OCI-LY1 (cell line): ENCODE measurements around the gene PTPRT.
"Not testable (repeated sequence)": the region's sequence is repeated elsewhere in the genome, so short reads cannot be mapped to it uniquely, and the experiment has no call there.

Experiments used
- H2AFZ ChIP-seq: fragments of 200-600 bp; sonication (generic), shearing (Covaris generic); 2 replicates; pipeline ENCODE4 v1.6.0; 2014; ENCODE audit warnings: antibody characterized with exemption, mild to moderate bottlenecking, low read length
- H3F3A ChIP-seq: fragments of 200-600 bp; sonication (generic), shearing (Covaris generic); 2 replicates; pipeline ENCODE4 v1.6.0; 2014; ENCODE audit warnings: mild to moderate bottlenecking, antibody characterized with exemption, low read length, moderate library complexity; ENCODE audit not compliant: insufficient read depth
- H3K27ac ChIP-seq: fragments of 200-600 bp; sonication (generic); 2 replicates; pipeline ENCODE4 v1.5.1; 2014; ENCODE audit warnings: low read length, mixed run types, mild to moderate bottlenecking, low read depth; ENCODE audit not compliant: poor library complexity, severe bottlenecking
- H3K27me3 ChIP-seq: fragments of 200-600 bp; sonication (generic); 2 replicates; pipeline ENCODE4 v1.6.0; 2014; ENCODE audit warnings: antibody characterized with exemption, mild to moderate bottlenecking, low read length, moderate library complexity; ENCODE audit not compliant: insufficient read depth
- H3K36me3 ChIP-seq: fragments of 200-600 bp; sonication (generic); 2 replicates; pipeline ENCODE4 v1.6.1; 2014; ENCODE audit warnings: mild to moderate bottlenecking, antibody characterized with exemption, low read length, moderate library complexity, mixed read lengths; ENCODE audit not compliant: insufficient read depth
- H3K4me1 ChIP-seq: fragments of 200-600 bp; sonication (generic); 2 replicates; pipeline ENCODE4 v1.5.1; 2014; ENCODE audit warnings: mild to moderate bottlenecking, low read length, moderate library complexity; ENCODE audit not compliant: insufficient read depth, severe bottlenecking
- H3K4me2 ChIP-seq: fragments of 200-600 bp; sonication (generic), shearing (Covaris generic); 2 replicates; pipeline ENCODE4 v1.6.1; 2014; ENCODE audit warnings: low read length
- H3K4me3 ChIP-seq: fragments of 200-600 bp; sonication (generic); 2 replicates; pipeline ENCODE4 v1.5.1; 2014; ENCODE audit warnings: low read length, low read depth, mild to moderate bottlenecking, mixed read lengths; ENCODE audit not compliant: poor library complexity, severe bottlenecking
- H3K79me2 ChIP-seq: fragments of 200-600 bp; shearing (Covaris generic); 2 replicates; pipeline ENCODE4 v1.6.1; 2016; ENCODE audit warnings: mixed run types, low read length, mixed read lengths; ENCODE audit not compliant: insufficient read depth
- H3K9ac ChIP-seq: fragments of 200-600 bp; sonication (generic), shearing (Covaris generic); 2 replicates; pipeline ENCODE4 v1.6.1; 2014; ENCODE audit warnings: mild to moderate bottlenecking, low read length, mixed read lengths
- H3K9me2 ChIP-seq: fragments of 200-600 bp; sonication (generic), shearing (Covaris generic); 2 replicates; pipeline ENCODE4 v1.6.1; 2014; ENCODE audit warnings: low read depth, mild to moderate bottlenecking, low read length, mixed read lengths
- H3K9me3 ChIP-seq: fragments of 200-600 bp; shearing (Covaris generic); 2 replicates; pipeline ENCODE4 v1.6.1; 2014; ENCODE audit warnings: low read length, mixed read lengths
- H4K20me1 ChIP-seq: fragments of 200-600 bp; sonication (generic), shearing (Covaris generic); 2 replicates; pipeline ENCODE4 v1.6.0; 2016; ENCODE audit warnings: mild to moderate bottlenecking, low read length; ENCODE audit not compliant: insufficient read depth
- CTCF ChIP-seq: fragments of 200-600 bp; sonication (generic), shearing (Covaris generic); IDR thresholded peaks from 2 replicates; pipeline ENCODE4 v1.5.1; 2017; ENCODE audit warnings: mild to moderate bottlenecking, antibody characterized with exemption, low read length, moderate library complexity, mixed read lengths
- EZH2 ChIP-seq: fragments of 200-600 bp; sonication (generic), shearing (Covaris generic); IDR thresholded peaks from 2 replicates; pipeline ENCODE4 v1.8.0; 2017; ENCODE audit warnings: borderline replicate concordance, mixed run types, mild to moderate bottlenecking, antibody characterized with exemption, low read length, moderate library complexity, mixed read lengths

Gene PTPRT

GRCh38 chr20:42212391-42212790 lies 977.3 kb downstream of the PTPRT start:
- Histone ChIP-seq H3K79me2 (no peaks in the 10 kb centered on the region), H3K9ac (no peak overlapping the region), H2AFZ (no peak overlapping the region), H3K9me3 (no peaks in the 10 kb centered on the region), H3K27me3 (no peaks in the 10 kb centered on the region), H3K36me3 (no peaks in the 10 kb centered on the region), H4K20me1 (no peaks in the 10 kb centered on the region), H3F3A (no peaks in the 10 kb centered on the region), H3K4me3 (no peak overlapping the region), H3K9me2 (no peaks in the 10 kb centered on the region), H3K4me2 (no peak overlapping the region), H3K27ac (no peak overlapping the region), H3K4me1 (no peaks in the 10 kb centered on the region)
- no peak for TF ChIP-seq CTCF
- no peak for TF ChIP-seq EZH2

GRCh38 chr20:42206557-42206956 lies 983.1 kb downstream of the PTPRT start:
- not testable (repeated sequence) for H3K36me3 ChIP-seq, H3K9me2 ChIP-seq, H3F3A ChIP-seq, H3K9me3 ChIP-seq, H3K9ac ChIP-seq, H3K4me3 ChIP-seq, H3K27me3 ChIP-seq, H2AFZ ChIP-seq, H3K4me1 ChIP-seq, H3K79me2 ChIP-seq, H3K27ac ChIP-seq, H4K20me1 ChIP-seq, H3K4me2 ChIP-seq

GRCh38 chr20:42204109-42204660 lies 985.5 kb downstream of the PTPRT start:
- no peaks in the 10 kb centered on the region for H3K36me3 ChIP-seq
- H3K27me3 ChIP-seq: no peaks in the 10 kb centered on the region
- no peak overlapping the region for H3K4me3 ChIP-seq
- H3K4me2 ChIP-seq: no peak overlapping the region
- H3K9me2 ChIP-seq: no peaks in the 10 kb centered on the region
- no peaks in the 10 kb centered on the region for H3K79me2 ChIP-seq
- TF ChIP-seq CTCF: peak; percentile 52
- no peak for TF ChIP-seq EZH2
- H3K9ac ChIP-seq: no peak overlapping the region
- no peaks in the 10 kb centered on the region for H3K4me1 ChIP-seq
- no peaks in the 10 kb centered on the region for H4K20me1 ChIP-seq
- no peak overlapping the region for H2AFZ ChIP-seq
- H3K9me3 ChIP-seq: no peaks in the 10 kb centered on the region
- H3K27ac ChIP-seq: no peak overlapping the region
- no peaks in the 10 kb centered on the region for H3F3A ChIP-seq

- Histone ChIP-seq H3K79me2 (no peaks in the 10 kb centered on the region), H3F3A (no peaks in the 10 kb centered on the region), H3K4me1 (no peaks in the 10 kb centered on the region), H3K9ac (no peak overlapping the region), H2AFZ (no peak overlapping the region), H3K4me3 (no peak overlapping the region), H3K4me2 (no peak overlapping the region), H3K27ac (no peak overlapping the region), H3K27me3 (no peaks in the 10 kb centered on the region), H3K36me3 (no peaks in the 10 kb centered on the region), H3K9me3 (no peaks in the 10 kb centered on the region), H3K9me2 (no peaks in the 10 kb centered on the region), H4K20me1 (no peaks in the 10 kb centered on the region)
- TF ChIP-seq EZH2 (no peak), CTCF (no peak)
These were observed 992.1 kb downstream of the PTPRT start for GRCh38 chr20:42197599-42197998.
